Ovary (tissue), 3 donors: ENCODE measurements around the gene CTIF.

ENCODE experiments used
- CTCF ChIP-seq, 3 donors: fragments of 450-650 bp in 2 of 3; fragments of 200-600 bp in 1 of 3; IDR thresholded peaks; one replicate each; pipeline versions ENCODE4 v1.5.1 to v1.8.0; 2016 to 2022; ENCODE audit warnings: antibody characterized with exemption in 3 of 3, mild to moderate bottlenecking in 1 of 3
- POLR2A ChIP-seq: fragments of 450-650 bp; IDR thresholded peaks from one replicate; pipeline ENCODE4 v1.6.1; 2017; ENCODE audit warnings: antibody characterized with exemption, mild to moderate bottlenecking, moderate library complexity
- donor health status: DM: no; HTN: no; CAD: no.

- TF ChIP-seq CTCF (IDR thresholded peaks at IDR 0.05) (no peak), POLR2A (no peak)
Observed at GRCh38 chr18:48607056-48607984, 68.5 kb downstream of the CTIF start.
